GM12892 (cell line): ENCODE measurements around the gene NCR1.
"Not testable (repeated sequence)": the region's sequence is repeated elsewhere in the genome, so short reads cannot be mapped to it uniquely, and the experiment has no call there.

Experiments
- DNase-seq: peaks from one replicate; pipeline ENCODE4 v3.0.0; 2011; ENCODE audit not compliant: insufficient read length
- FAIRE-seq: peaks from 2 replicates; lab custom pipeline; 2011; peaks lifted over from hg19 to GRCh38; lab: Jason Lieb, UNC
- POLR2A ChIP-seq: IDR thresholded peaks from 2 replicates; pipeline ENCODE4 v1.6.1; 2011; ENCODE audit warnings: low read depth, low read length, control low read depth
- POLR2AphosphoS5 ChIP-seq: IDR thresholded peaks from 2 replicates; pipeline ENCODE4 v1.6.1; 2011; ENCODE audit warnings: low read depth, low read length, control low read depth
- TAF1 ChIP-seq: IDR thresholded peaks from 2 replicates; pipeline ENCODE4 v1.6.1; 2011; ENCODE audit warnings: low read depth, mild to moderate bottlenecking, control low read depth, low read length, borderline replicate concordance

Gene NCR1

DNA sequence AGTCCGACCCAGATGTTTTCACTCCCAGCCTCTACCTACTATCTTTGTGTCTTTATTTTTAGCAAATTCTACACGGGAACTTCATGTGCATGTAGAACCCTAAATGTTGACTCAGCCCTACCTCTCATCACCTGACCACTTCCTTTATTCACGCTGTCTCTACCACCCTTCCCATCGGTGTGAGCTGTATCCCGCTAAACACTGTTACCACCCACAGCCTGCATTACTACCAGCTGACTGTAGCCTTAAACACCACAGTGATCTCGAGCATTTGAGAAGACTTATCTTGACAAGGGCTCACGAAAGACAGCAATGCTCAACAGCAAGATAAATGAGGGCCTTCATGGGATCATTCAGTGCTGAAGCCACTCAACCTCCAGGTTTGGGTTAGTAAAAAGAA, 15.1 kb downstream of the NCR1 start:
- no peak for FAIRE-seq

DNA sequence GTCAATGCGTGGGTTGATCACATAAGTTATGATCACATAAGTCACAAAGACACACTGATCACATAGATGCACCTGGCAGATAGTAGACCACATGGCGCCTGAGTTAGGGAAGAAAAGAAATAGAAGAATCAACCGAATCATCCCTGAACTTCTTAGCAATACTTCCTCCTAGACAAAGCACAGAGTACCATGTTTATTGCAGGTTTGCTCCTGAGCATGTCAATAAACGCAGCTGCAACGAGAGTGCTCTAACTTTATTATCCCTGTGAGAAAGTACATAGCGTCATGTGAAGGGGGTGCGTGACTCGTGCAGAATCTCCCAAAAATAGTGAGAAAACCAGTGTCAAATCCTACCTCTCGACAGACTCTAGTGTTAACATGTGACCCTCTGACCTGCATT, 17.3 kb downstream of the NCR1 start:
- no peak for TF ChIP-seq POLR2AphosphoS5
- TF ChIP-seq POLR2A: no peak
- TF ChIP-seq TAF1: no peak
- no peak for DNase-seq
- FAIRE-seq: no peak

More for the DNA sequence above, 15.1 kb downstream of the NCR1 start:
- TF ChIP-seq POLR2A (no peak), POLR2AphosphoS5 (no peak), TAF1 (no peak)
- DNase-seq: no peak

DNA sequence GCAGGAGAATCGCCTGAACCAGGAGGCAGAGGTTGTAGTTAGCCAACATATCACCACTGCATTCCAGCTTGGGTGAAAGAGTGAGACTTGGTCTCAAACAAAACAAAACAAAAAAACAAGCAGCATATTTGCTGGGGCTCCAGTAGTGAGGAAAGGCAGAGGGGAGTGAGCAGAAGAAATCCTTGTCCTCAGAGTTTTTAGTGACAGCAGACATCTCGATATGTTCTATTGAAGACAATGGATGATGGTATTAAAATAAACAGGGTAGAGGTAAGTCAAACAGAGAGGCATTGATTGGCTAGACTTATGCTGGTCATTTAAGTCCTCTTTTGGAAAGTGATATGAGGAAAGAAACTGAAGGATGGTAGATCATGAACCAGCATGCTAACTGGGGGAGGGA, 22.4 kb downstream of the NCR1 start:
- no peak for DNase-seq
- TF ChIP-seq TAF1 (no peak), POLR2A (no peak), POLR2AphosphoS5 (no peak)
- no peak for FAIRE-seq

DNA sequence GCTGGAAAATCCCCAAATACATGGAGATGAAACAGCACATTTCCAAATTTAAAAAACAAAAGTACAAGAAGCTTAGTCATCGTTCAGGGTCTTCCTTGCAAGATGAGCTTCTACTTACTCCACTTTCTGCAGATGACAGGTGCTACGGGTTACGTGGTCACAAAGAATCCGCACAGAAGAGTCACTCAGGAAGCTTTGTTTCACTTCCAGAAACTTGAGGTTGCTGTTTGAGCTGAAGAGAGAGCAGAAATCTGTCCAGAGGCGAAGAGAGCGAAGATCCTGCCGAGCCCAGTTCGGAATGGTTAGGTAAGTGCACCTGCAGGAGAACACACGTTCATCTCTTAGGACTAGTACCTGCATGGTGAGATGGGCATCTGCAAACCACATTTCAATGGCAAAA, 32.0 kb downstream of the NCR1 start:
- FAIRE-seq: no peak
- TF ChIP-seq TAF1 (no peak), POLR2A (no peak), POLR2AphosphoS5 (no peak)
- DNase-seq: peak; percentile 35

DNA sequence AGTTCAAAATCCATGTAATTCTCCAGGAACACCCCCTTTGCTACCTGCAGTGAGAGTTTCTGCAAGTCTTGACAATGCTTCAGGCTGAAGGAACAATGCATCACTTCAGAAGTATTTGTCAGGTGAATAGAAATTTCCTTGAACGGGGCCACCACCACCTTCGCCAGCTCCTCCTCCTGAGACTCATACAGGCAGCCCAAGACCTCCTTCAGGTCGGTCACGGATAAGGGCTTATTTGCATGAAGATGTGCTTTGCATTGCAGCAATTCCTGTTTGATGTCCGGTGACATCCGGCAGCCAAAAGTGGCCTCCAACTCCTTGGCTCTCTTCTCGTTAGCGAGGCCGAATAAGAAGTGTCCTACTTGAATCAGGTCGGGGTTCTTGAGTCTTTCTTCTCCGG, 33.0 kb downstream of the NCR1 start:
- DNase-seq (no peak), FAIRE-seq (no peak)
- TF ChIP-seq TAF1: no peak
- no peak for TF ChIP-seq POLR2AphosphoS5
- TF ChIP-seq POLR2A: no peak

- not testable (repeated sequence) for FAIRE-seq, DNase-seq
Observed at GRCh38 chr19:54939538-54939937, 33.6 kb downstream of the NCR1 start.

GRCh38 chr19:54943772-54944361, 37.9 kb downstream of the NCR1 start:
- not testable (repeated sequence) for FAIRE-seq, DNase-seq

GRCh38 chr19:54947381-54947780, 41.4 kb downstream of the NCR1 start, which contains the start of gene NLRP7:
Gene NLRP7 (minus strand): TSS chr19:54947530.
- TF ChIP-seq POLR2A (no peak), POLR2AphosphoS5 (no peak), TAF1 (no peak)
- no peak for FAIRE-seq
- no peak for DNase-seq

DNA sequence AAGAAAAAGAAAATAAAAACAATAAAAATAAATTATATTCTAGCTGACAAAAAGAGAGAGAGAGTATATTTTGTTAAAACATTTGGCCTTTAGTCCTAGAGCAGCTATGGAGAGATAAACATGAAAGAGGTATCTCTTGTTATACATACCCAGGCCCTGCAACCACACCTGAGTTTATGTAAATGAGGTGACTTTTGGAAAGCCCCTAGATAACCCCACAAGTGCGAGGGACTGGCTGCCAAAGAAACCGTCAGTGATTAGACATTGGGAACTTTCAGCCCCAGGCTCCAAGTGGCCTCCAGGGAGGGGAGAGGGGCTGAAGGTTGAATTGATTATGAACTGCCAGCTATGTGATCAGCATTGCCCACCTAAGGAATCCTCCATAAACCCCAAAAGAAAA, 43.5 kb downstream of the NCR1 start:
- DNase-seq: no peak

GRCh38 chr19:54950580-54950979, 44.6 kb downstream of the NCR1 start:
- not testable (repeated sequence) for DNase-seq, FAIRE-seq

More for the DNA sequence above, 43.5 kb downstream of the NCR1 start:
- TF ChIP-seq TAF1 (no peak), POLR2AphosphoS5 (no peak), POLR2A (no peak)
- no peak for FAIRE-seq

- DNase-seq (no peak), FAIRE-seq (no peak)
- no peak for TF ChIP-seq TAF1
Observed at GRCh38 chr19:54952591-54953344, 46.8 kb downstream of the NCR1 start.

GRCh38 chr19:54953345-54953713, 47.4 kb downstream of the NCR1 start:
- not testable (repeated sequence) for FAIRE-seq, DNase-seq

- DNase-seq (no peak), FAIRE-seq (no peak)
- no peak for TF ChIP-seq TAF1
- TF ChIP-seq POLR2A: no peak
- no peak for TF ChIP-seq POLR2AphosphoS5
Observed at GRCh38 chr19:54955376-54955775, 49.4 kb downstream of the NCR1 start.
